Endothelial cell of umbilical vein (primary cell): ENCODE results near the gene BSG. TPM values are rescaled to one million over a fixed set of nuclear protein-coding genes. Genes with fewer than 3 reads are reported as not detected.

Experiments
- BruUV-seq: library from RNA; stranded (reverse); fragments of 400-500 nt; replicated peaks from 2 replicates; lab custom pipeline; 2021; lab: Mats Ljungman, UMichigan
- CTCF ChIA-PET: fragments of 300-600, 350-600 bp; sonication (Branson Sonifier 250); formaldehyde crosslinking; loops from one replicate; lab custom pipeline; 2021; ENCODE audit warnings: antibody characterized with exemption, inconsistent platforms; lab: Charles Lee
- POLR2A ChIA-PET: fragments of 300-600, 350-600 bp; sonication (Branson Sonifier 250); formaldehyde crosslinking; loops from one replicate; lab custom pipeline; 2021; ENCODE audit warnings: antibody characterized with exemption, inconsistent platforms; lab: Charles Lee
- DNase-seq: peaks from one replicate; pipeline ENCODE4 v3.0.0-alpha.2; 2011; ENCODE audit warnings: low read depth, low spot score
- FAIRE-seq: peaks from 2 replicates; lab custom pipeline; 2011; peaks lifted over from hg19 to GRCh38; lab: Jason Lieb, UNC
- H2AFZ ChIP-seq: 2 replicates; pipeline ENCODE4 v1.6.0; 2012; ENCODE audit warnings: low read depth, low read length, control low read depth, inconsistent platforms
- H3K27ac ChIP-seq: 2 replicates; pipeline ENCODE4 v1.5.1; 2011; ENCODE audit warnings: low read depth, mild to moderate bottlenecking, control low read depth, low read length, moderate library complexity; ENCODE audit not compliant: insufficient read depth
- H3K27me3 ChIP-seq, 2 experiments: 2 replicates each; pipeline versions ENCODE4 v1.6.0 to v1.6.1; 2011; ENCODE audit warnings: low read length in 2 of 2, mixed read lengths in 1 of 2; ENCODE audit not compliant: control insufficient read depth in 2 of 2, insufficient read depth in 2 of 2
- H3K36me3 ChIP-seq, 2 experiments: 2 replicates in 1 of 2; 3 replicates in 1 of 2; pipeline ENCODE4 v1.5.1; 2011; ENCODE audit warnings: low read length in 2 of 2, mild to moderate bottlenecking in 1 of 2, moderate library complexity in 1 of 2; ENCODE audit not compliant: control insufficient read depth in 2 of 2, insufficient read depth in 2 of 2; ENCODE audit errors: extremely low read depth in 1 of 2
- H3K4me1 ChIP-seq: 3 replicates; pipeline ENCODE4 v1.5.1; 2011; ENCODE audit warnings: mild to moderate bottlenecking, low read length; ENCODE audit not compliant: control insufficient read depth, insufficient read depth; ENCODE audit errors: extremely low read depth
- H3K4me2 ChIP-seq: 2 replicates; pipeline ENCODE4 v1.6.1; 2011; ENCODE audit warnings: low read length, control low read depth, mixed read lengths; ENCODE audit not compliant: insufficient read depth
- H3K4me3 ChIP-seq, 3 experiments: fragments of 200-600 bp in 1 of 3; sonication (generic), shearing (Covaris generic) in 1 of 3; replicated peaks in 1 of 3; 2 replicates each; pipeline ENCODE4 v1.5.1; 2011 to 2016; ENCODE audit warnings: control low read depth in 3 of 3, low read length in 3 of 3, mild to moderate bottlenecking in 2 of 3, inconsistent platforms in 1 of 3, low read depth in 1 of 3, moderate library complexity in 1 of 3; ENCODE audit not compliant: insufficient read depth in 1 of 3
- H3K79me2 ChIP-seq: 2 replicates; pipeline ENCODE4 v1.6.0; 2012; ENCODE audit warnings: low read length, inconsistent platforms; ENCODE audit not compliant: control insufficient read depth, insufficient read depth
- H3K9ac ChIP-seq: replicated peaks from 2 replicates; pipeline ENCODE3; 2011; ENCODE audit warnings: low read length, control low read depth; ENCODE audit not compliant: insufficient read depth; ENCODE audit errors: extremely low read depth
- H3K9me1 ChIP-seq: replicated peaks from 3 replicates; pipeline ENCODE4 v1.6.0; 2011; ENCODE audit warnings: mild to moderate bottlenecking, low read length; ENCODE audit not compliant: control insufficient read depth, insufficient read depth; ENCODE audit errors: extremely low read depth
- H3K9me3 ChIP-seq: replicated peaks from 2 replicates; pipeline ENCODE4 v1.5.1; 2012; ENCODE audit warnings: low read length, inconsistent platforms; ENCODE audit not compliant: control insufficient read depth, insufficient read depth
- H4K20me1 ChIP-seq: replicated peaks from 2 replicates; pipeline ENCODE3; 2011; ENCODE audit warnings: mild to moderate bottlenecking, low read length; ENCODE audit not compliant: control insufficient read depth, insufficient read depth; ENCODE audit errors: extremely low read depth
- CTCF ChIP-seq, 2 donors: IDR thresholded peaks; 1 replicate in 1 of 2; 2 replicates in 1 of 2; pipeline ENCODE4 v1.5.1; 2011; ENCODE audit warnings: low read length in 2 of 2, mild to moderate bottlenecking in 2 of 2, moderate library complexity in 2 of 2, control low read depth in 1 of 2, inconsistent platforms in 1 of 2, low read depth in 1 of 2; ENCODE audit not compliant: insufficient read depth in 1 of 2; ENCODE audit errors: extremely low read depth in 1 of 2
- EZH2 ChIP-seq: IDR thresholded peaks from 2 replicates; pipeline ENCODE4 v1.6.1; 2012; ENCODE audit warnings: borderline replicate concordance, low read depth, mild to moderate bottlenecking, moderate library complexity, low read length, inconsistent platforms; ENCODE audit not compliant: severe bottlenecking
- FOS ChIP-seq: IDR thresholded peaks from 2 replicates; pipeline ENCODE4 v1.6.1; 2011; ENCODE audit warnings: mild to moderate bottlenecking, low read length, moderate library complexity, borderline replicate concordance; ENCODE audit not compliant: insufficient read depth
- GATA2 ChIP-seq: IDR thresholded peaks from 2 replicates; pipeline ENCODE4 v1.7.0; 2011; ENCODE audit warnings: low read depth, mild to moderate bottlenecking, moderate library complexity, mixed read lengths, low read length; ENCODE audit not compliant: insufficient read length, insufficient read depth
- JUN ChIP-seq: IDR thresholded peaks from 2 replicates; pipeline ENCODE4 v1.6.1; 2011; ENCODE audit warnings: borderline replicate concordance, low read depth; ENCODE audit not compliant: insufficient read length, insufficient read depth
- MAX ChIP-seq: IDR thresholded peaks from 2 replicates; pipeline ENCODE4 v1.6.1; 2011; ENCODE audit not compliant: insufficient read depth, insufficient read length
- MYC ChIP-seq: IDR thresholded peaks from one replicate; pipeline ENCODE4 v1.6.1; 2011; ENCODE audit warnings: mild to moderate bottlenecking, low read depth, low read length
- POLR2A ChIP-seq: IDR thresholded peaks from 2 replicates; pipeline ENCODE4 v1.6.1; 2012; ENCODE audit warnings: low read depth, mild to moderate bottlenecking, control low read depth, low read length
- dilution Hi-C: fragments of 300-500 bp; cut with MboI; formaldehyde crosslinking; loops from one replicate; pipeline ENCODE4 v1.15.0; 2019; ENCODE audit warnings: low sequenced_read_pairs; ENCODE audit not compliant: extremely low pct_ligation_motif_present
- intact Hi-C: fragments of 100-400 bp; cut with micrococcal nuclease; formaldehyde crosslinking; loops from one replicate; pipeline ENCODE4 v1.10.0; 2022
- polyA plus RNA-seq, 4 experiments: library from polyadenylated mRNA; depleted of rRNA in 3 of 4; stranded (reverse) in 3 of 4; unstranded in 1 of 4; fragments of >200 nt; gene quantifications; 2 replicates each; pipeline versions ENCODE4 v1.2.1 to v1.2.3, GENCODE V29; 2011 to 2012; ENCODE audit warnings: missing spikeins in 1 of 4
- total RNA-seq: library from RNA; stranded (reverse); gene quantifications from 2 replicates; pipeline ENCODE4 v1.2.3, GENCODE V29; 2021

BSG gene
- total and polyA plus RNA-seq, 2 donors (not counting 3 experiments of a cell fraction or from before 2014, with no cell fraction given), result 485 to 661 TPM

- Histone ChIP-seq H3K79me2 (peaks cover 38% of the 10 kb centered on the region), H3K9me3 (no peaks in the 10 kb centered on the region), H2AFZ (peak overlapping the region; percentile 77), H3K27me3 (no peaks in the 10 kb centered on the region), H3K36me3 (no peaks in the 10 kb centered on the region), H3K4me3 (peak overlapping the region; percentile 35 to 68 (median 39)), H3K9me1 (no peaks in the 10 kb centered on the region), H3K9ac (peak overlapping the region; percentile 54), H3K4me2 (peak overlapping the region; percentile 87), H3K4me1 (peaks cover 26% of the 10 kb centered on the region), H4K20me1 (peaks cover 2% of the 10 kb centered on the region), H3K27ac (peak overlapping the region; percentile 47)
- peak; percentile 60 for DNase-seq
- no peak for FAIRE-seq
- dilution Hi-C loops (no loop called here), intact Hi-C loops (no loop called here)
- no TSS peak for BruUV-seq
- CTCF ChIA-PET, result interaction anchor here (0.8 to 1.9 kb wide), 2 partner anchors 13 to 61 kb away, joined by 5 to 7 read pairs; no protein-coding TSS in a partner anchor
- TF ChIP-seq POLR2A (no peak), GATA2 (no peak), CTCF (IDR thresholded peaks at IDR 0.05; ENCODE audit: extremely low read depth in 1 of 2, insufficient read depth in 1 of 2, low read depth in 1 of 2, low read length in 2 of 2) (no peak), FOS (no peak), JUN (no peak), EZH2 (no peak), MYC (no peak), MAX (no peak)
- POLR2A ChIA-PET, result interaction anchor here (0.7 to 0.8 kb wide), 2 partner anchors 14 to 65 kb away, joined by 3 read pairs; no protein-coding TSS in a partner anchor
Observed at GRCh38 chr19:571566-571974, 826 bp upstream of the BSG start.
